ENCODE data around the gene NKX6-1.

Gene NKX6-1

DNA sequence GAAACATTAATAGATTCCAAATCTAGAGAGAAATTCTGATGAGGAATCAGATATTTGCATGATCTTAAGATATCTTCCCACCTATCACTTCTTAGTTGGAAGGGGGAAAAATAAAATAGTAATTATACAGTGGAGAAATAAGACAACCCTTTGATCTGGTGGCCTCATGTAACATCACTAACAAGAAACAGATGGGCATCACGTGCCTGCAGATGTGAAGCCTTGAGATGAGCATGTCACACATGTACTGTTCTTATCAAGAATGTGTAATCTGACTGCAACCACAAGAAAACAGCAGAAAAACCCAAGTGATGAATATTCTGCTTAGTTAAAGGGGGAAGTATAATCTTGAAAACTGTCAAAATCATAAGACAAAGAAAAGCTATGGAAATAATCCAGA, 31.4 kb upstream of the NKX6-1 start:
- TF ChIP-seq, protein P1, sequence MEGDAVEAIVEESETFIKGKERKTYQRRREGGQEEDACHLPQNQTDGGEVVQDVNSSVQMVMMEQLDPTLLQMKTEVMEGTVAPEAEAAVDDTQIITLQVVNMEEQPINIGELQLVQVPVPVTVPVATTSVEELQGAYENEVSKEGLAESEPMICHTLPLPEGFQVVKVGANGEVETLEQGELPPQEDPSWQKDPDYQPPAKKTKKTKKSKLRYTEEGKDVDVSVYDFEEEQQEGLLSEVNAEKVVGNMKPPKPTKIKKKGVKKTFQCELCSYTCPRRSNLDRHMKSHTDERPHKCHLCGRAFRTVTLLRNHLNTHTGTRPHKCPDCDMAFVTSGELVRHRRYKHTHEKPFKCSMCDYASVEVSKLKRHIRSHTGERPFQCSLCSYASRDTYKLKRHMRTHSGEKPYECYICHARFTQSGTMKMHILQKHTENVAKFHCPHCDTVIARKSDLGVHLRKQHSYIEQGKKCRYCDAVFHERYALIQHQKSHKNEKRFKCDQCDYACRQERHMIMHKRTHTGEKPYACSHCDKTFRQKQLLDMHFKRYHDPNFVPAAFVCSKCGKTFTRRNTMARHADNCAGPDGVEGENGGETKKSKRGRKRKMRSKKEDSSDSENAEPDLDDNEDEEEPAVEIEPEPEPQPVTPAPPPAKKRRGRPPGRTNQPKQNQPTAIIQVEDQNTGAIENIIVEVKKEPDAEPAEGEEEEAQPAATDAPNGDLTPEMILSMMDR (IDR thresholded peaks at IDR 0.05; ENCODE audit: unreplicated experiment in 3 of 3), result no peak
- Mint-ChIP-seq H3K4me3 (no peak overlapping the region), H3K27ac (no peak overlapping the region), H3K4me1 (no peaks in the 10 kb centered on the region), H3K36me3 (ENCODE audit: low read depth) (no peaks in the 10 kb centered on the region), H3K9me3 (peaks cover 11% of the 10 kb centered on the region), H3K27me3 (ENCODE audit: low read depth) (peaks cover 10% of the 10 kb centered on the region)

DNA sequence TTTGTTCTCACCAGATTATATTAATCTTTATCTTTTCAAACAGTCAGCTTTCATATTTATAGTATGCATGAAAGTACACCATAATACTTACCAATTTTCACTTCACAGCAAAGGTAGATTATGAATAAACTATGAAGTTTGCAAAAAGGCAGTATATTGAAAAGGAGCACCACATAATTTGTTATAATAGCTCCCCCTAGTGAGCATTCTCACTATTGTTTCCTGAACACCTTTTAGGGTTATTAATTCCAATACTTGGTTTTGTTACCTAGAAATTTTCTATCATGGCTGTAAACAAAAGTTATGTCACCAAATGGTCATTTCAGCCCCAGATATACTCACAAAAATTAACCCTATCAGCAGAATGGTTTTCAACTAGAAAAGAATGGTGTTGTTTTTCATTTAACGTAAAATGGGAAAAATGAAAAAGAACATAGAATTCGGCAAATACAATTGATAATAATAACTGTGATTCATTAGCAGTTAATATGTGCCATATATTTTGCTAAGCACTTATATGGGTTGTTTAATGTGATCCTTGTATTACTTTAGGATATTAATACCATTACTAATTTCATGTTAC, 30.2 kb upstream of the NKX6-1 start:
- Mint-ChIP-seq H3K9me3 (peaks cover 11% of the 10 kb centered on the region), H3K4me1 (no peaks in the 10 kb centered on the region), H3K4me3 (no peak overlapping the region), H3K36me3 (ENCODE audit: low read depth) (no peaks in the 10 kb centered on the region), H3K27me3 (ENCODE audit: low read depth) (peaks cover 12% of the 10 kb centered on the region), H3K27ac (no peak overlapping the region)
- TF ChIP-seq, protein P1 (IDR thresholded peaks at IDR 0.05; ENCODE audit: unreplicated experiment in 3 of 3), result peak; percentile 57 to 72 (median 67)

DNA sequence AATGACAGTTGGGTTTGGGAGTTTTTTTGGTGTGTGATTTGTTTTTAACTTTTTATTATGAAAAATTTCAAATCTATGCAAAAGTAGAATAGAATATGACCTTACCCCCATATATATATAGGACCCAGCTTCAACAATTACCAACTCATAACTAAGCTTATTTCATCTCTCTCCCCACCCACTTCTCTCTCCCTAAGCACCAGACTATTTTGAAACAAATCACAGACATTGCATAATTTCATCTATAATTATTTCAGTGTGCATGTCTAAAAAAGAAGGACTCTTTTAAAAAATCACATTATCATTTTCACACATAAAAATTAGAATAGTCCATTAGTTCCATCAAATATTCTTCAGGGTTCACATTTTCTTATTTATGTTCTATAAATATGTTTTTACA, 28.3 kb upstream of the NKX6-1 start:
- Mint-ChIP-seq H3K4me3 (no peak overlapping the region), H3K27me3 (ENCODE audit: low read depth) (peaks cover 12% of the 10 kb centered on the region), H3K4me1 (no peaks in the 10 kb centered on the region), H3K36me3 (ENCODE audit: low read depth) (no peaks in the 10 kb centered on the region), H3K27ac (no peak overlapping the region), H3K9me3 (peaks cover 5% of the 10 kb centered on the region)
- TF ChIP-seq, protein P1 (IDR thresholded peaks at IDR 0.05; ENCODE audit: unreplicated experiment in 3 of 3), result no peak

DNA sequence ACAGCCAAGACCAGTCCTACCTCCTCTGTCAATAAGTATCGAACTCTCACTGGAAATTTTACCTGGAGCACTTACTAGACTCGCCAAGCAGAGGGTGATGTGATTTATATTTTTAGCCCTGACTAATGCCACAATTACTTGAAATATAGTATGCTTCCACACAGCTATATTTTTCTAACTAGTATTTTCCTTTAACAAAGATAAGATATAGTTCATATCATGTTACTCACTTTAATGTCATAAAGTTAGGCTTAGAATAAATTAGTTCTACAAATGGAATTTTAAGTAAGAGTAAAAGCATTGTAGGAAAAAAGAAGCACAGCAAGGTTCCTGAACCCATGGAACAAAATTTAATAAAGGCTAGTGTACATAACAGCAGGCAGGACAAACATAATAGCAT, 16.0 kb upstream of the NKX6-1 start:
- no peaks in the 10 kb centered on the region for H3K4me1 Mint-ChIP-seq
- TF ChIP-seq, protein P1 (IDR thresholded peaks at IDR 0.05; ENCODE audit: unreplicated experiment in 3 of 3), result no peak
- peaks cover 20% of the 10 kb centered on the region for H3K27me3 Mint-ChIP-seq (ENCODE audit: low read depth)
- H3K9me3 Mint-ChIP-seq, result no peaks in the 10 kb centered on the region
- H3K27ac Mint-ChIP-seq, result no peak overlapping the region
- H3K36me3 Mint-ChIP-seq (ENCODE audit: low read depth), result no peaks in the 10 kb centered on the region
- H3K4me3 Mint-ChIP-seq, result no peak overlapping the region

DNA sequence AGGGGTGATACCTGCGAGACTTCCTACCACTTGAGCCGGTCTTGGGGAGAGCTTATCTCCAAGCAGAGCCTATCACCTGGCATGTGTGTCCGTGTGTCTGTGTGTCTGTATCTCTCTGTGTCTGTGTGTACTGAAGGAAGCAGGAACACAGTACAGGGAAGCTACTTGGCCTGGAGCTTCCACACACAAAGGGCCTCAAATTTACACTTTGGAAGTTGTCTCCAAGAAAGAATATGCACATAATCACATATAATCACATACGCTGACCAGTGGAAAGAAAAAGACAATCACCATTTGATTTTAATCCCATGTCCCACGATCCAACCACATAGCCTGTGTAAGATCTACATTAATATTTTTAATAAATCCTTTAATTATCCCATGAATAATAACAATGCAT, 13.2 kb upstream of the NKX6-1 start:
- Mint-ChIP-seq H3K9me3 (no peaks in the 10 kb centered on the region), H3K27me3 (ENCODE audit: low read depth) (peaks cover 24% of the 10 kb centered on the region), H3K36me3 (ENCODE audit: low read depth) (no peaks in the 10 kb centered on the region), H3K27ac (no peak overlapping the region), H3K4me3 (no peak overlapping the region), H3K4me1 (no peaks in the 10 kb centered on the region)
- TF ChIP-seq, protein P1 (IDR thresholded peaks at IDR 0.05; ENCODE audit: unreplicated experiment in 3 of 3), result no peak

DNA sequence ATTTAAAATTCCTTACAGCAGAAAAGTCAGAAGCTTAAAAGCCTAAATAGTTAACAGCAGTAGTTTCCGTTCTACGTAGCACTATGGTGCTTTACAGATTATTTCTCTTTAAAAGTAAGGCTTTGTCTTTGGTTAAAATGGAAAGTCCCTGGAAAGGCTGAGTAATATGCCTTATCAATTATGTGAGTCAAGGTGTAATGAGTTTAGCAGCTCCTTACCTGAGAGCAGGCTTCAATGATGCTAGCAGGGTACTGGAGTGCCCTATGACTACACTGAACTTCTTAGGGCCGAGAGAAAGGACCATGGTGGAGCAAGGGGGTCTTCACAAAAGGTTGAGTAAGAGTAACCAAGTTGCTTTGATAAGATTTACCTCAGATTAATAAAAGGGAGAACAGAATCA, 12.6 kb upstream of the NKX6-1 start:
- Mint-ChIP-seq H3K27ac (no peak overlapping the region), H3K9me3 (no peaks in the 10 kb centered on the region), H3K4me3 (no peak overlapping the region), H3K27me3 (ENCODE audit: low read depth) (peaks cover 22% of the 10 kb centered on the region), H3K4me1 (no peaks in the 10 kb centered on the region), H3K36me3 (ENCODE audit: low read depth) (no peaks in the 10 kb centered on the region)
- TF ChIP-seq, protein P1 (IDR thresholded peaks at IDR 0.05; ENCODE audit: unreplicated experiment in 3 of 3), result no peak

Data from nephron (organoid).